ENCODE data around the gene TNXB.

The TNXB gene

GRCh38 chr6:32075781-32076180, 33.4 kb downstream of the TNXB start:
- TF ChIP-seq CTCF (IDR thresholded peaks at IDR 0.05) = no peak

- TF ChIP-seq CTCF (IDR thresholded peaks at IDR 0.05) = no peak
Observed at GRCh38 chr6:32074996-32075532, 34.1 kb downstream of the TNXB start.

- TF ChIP-seq CTCF (IDR thresholded peaks at IDR 0.05) = no peak
Observed at GRCh38 chr6:32073613-32074012, 35.5 kb downstream of the TNXB start.

- TF ChIP-seq CTCF (IDR thresholded peaks at IDR 0.05) = no peak
Observed at GRCh38 chr6:32073101-32073500, 36.0 kb downstream of the TNXB start.

GRCh38 chr6:32070814-32071543, 38.2 kb downstream of the TNXB start:
- TF ChIP-seq CTCF (IDR thresholded peaks at IDR 0.05) = no peak

- TF ChIP-seq CTCF (IDR thresholded peaks at IDR 0.05) = no peak
Observed at GRCh38 chr6:32069878-32070515, 39.1 kb downstream of the TNXB start.

GRCh38 chr6:32069460-32069859, 39.7 kb downstream of the TNXB start:
- no peak for TF ChIP-seq CTCF (IDR thresholded peaks at IDR 0.05)
